ENCODE results near the gene RNF220. TPM values are rescaled to one million over a fixed set of nuclear protein-coding genes. Genes with fewer than 3 reads are reported as not detected.

The RNF220 gene
- total and polyA plus RNA-seq, 2 of the 13 experiments (the other 11 are each of a cell fraction or from before 2014, with no cell fraction given): 48.2 to 72.1 TPM

- TF ChIP-seq HMGXB3 (CRISPR knock-in tag; IDR thresholded peaks at IDR 0.05; ENCODE audit: borderline replicate concordance): no peak
- TF ChIP-seq ZNF292 (CRISPR knock-in tag; IDR thresholded peaks at IDR 0.05; ENCODE audit: borderline replicate concordance, low read depth): no peak
- no peak for TF ChIP-seq FOSL1 (CRISPR knock-in tag; IDR thresholded peaks at IDR 0.05; ENCODE audit: borderline replicate concordance)
- no peak for TF ChIP-seq CBX1 (IDR thresholded peaks at IDR 0.05; ENCODE audit: low read depth)
- no peak for TF ChIP-seq ZNF720 (CRISPR knock-in tag; IDR thresholded peaks at IDR 0.05)
- no peak for TF ChIP-seq TEAD3 (CRISPR knock-in tag; optimal IDR thresholded peaks at IDR 0.05; ENCODE audit: borderline replicate concordance)
- TF ChIP-seq HHEX (CRISPR knock-in tag; IDR thresholded peaks at IDR 0.05): no peak
- TF ChIP-seq E2F1 (CRISPR knock-in tag; IDR thresholded peaks at IDR 0.05): no peak
- no peak for TF ChIP-seq ZNF879 (CRISPR knock-in tag; IDR thresholded peaks at IDR 0.05)
- no peak for TF ChIP-seq NPAS2 (CRISPR knock-in tag; IDR thresholded peaks at IDR 0.05; ENCODE audit: borderline replicate concordance)
- no peak for TF ChIP-seq MLLT10 (CRISPR knock-in tag; IDR thresholded peaks at IDR 0.05)
- no peak for TF ChIP-seq MED8 (CRISPR knock-in tag; IDR thresholded peaks at IDR 0.05; ENCODE audit: insufficient replicate concordance)
- no peak for TF ChIP-seq ZNF513 (CRISPR knock-in tag; conservative IDR thresholded peaks at IDR 0.05)
- no peak for TF ChIP-seq SIX4 (CRISPR knock-in tag; IDR thresholded peaks at IDR 0.05)
- peak; percentile 66; the same call in 1 of the 2 replicates for TF ChIP-seq SKIL (CRISPR knock-in tag; IDR thresholded peaks at IDR 0.05; ENCODE audit: borderline replicate concordance)
- no peak for TF ChIP-seq CHD2 (IDR thresholded peaks at IDR 0.05; ENCODE audit: low read depth, low read length)
- peak; percentile 97 for TF ChIP-seq KAT2B (IDR thresholded peaks at IDR 0.05; ENCODE audit: borderline replicate concordance, low read depth, low read length)
- TF ChIP-seq KLF15 (CRISPR knock-in tag; IDR thresholded peaks at IDR 0.05; ENCODE audit: borderline replicate concordance): no peak
- TF ChIP-seq ZNF660 (CRISPR knock-in tag; IDR thresholded peaks at IDR 0.05; ENCODE audit: borderline replicate concordance, low read depth): no peak
- peak; percentile 39; the same call in 1 of the 2 replicates for TF ChIP-seq MEIS1 (CRISPR knock-in tag; IDR thresholded peaks at IDR 0.05; ENCODE audit: borderline replicate concordance)
Measured at GRCh38 chr1:44616991-44617702, 212.1 kb downstream of the RNF220 start (continued).
